Heart right ventricle (tissue), 16 donors: Measurements from ENCODE around the gene OXTR. TPM values are rescaled to one million over a fixed set of nuclear protein-coding genes. Genes with fewer than 3 reads are reported as not detected.

Experiments
- ATAC-seq, 8 donors: fragments of 200-7000 bp; cut with Tn5 transposase; one replicate each; pipeline ENCODE4 v1.9.1; 2020; ENCODE audit warnings: mild to moderate bottlenecking in 8 of 8, moderate library complexity in 8 of 8, moderate number of reproducible peaks in 1 of 8
- DNase-seq, 2 donors: peaks; one replicate each; pipeline ENCODE4 v3.0.0-alpha.2; 2020
- H3K27ac ChIP-seq, 10 donors: fragments of 200-600 bp; sonication (generic) in 2 of 10; one replicate each; pipeline versions ENCODE4 v1.5.0 to v1.8.0; 2020 to 2022; ENCODE audit warnings: mild to moderate bottlenecking in 3 of 10
- H3K27me3 ChIP-seq, 7 donors: fragments of 200-600 bp; one replicate each; pipeline ENCODE4 v1.8.0; 2021 to 2022; ENCODE audit warnings: mild to moderate bottlenecking in 2 of 7
- H3K36me3 ChIP-seq, 9 donors: fragments of 200-600 bp; sonication (generic) in 1 of 9; one replicate each; pipeline versions ENCODE4 v1.5.0 to v1.8.0; 2020 to 2022; ENCODE audit warnings: mild to moderate bottlenecking in 2 of 9
- H3K4me1 ChIP-seq, 9 donors: fragments of 200-600 bp; sonication (generic) in 1 of 9; one replicate each; pipeline versions ENCODE4 v1.5.0 to v1.8.0; 2020 to 2022; ENCODE audit warnings: mild to moderate bottlenecking in 4 of 9
- H3K4me3 ChIP-seq, 10 donors: fragments of 200-600 bp; sonication (generic) in 2 of 10; one replicate each; pipeline versions ENCODE4 v1.5.0 to v1.8.0; 2020 to 2022; ENCODE audit warnings: mild to moderate bottlenecking in 7 of 10, moderate library complexity in 2 of 10
- H3K9me3 ChIP-seq, 11 donors: fragments of 200-600 bp in 10 of 11; sonication (generic) in 2 of 11; one replicate each; pipeline versions ENCODE4 v1.5.0 to v1.8.0; 2013 to 2022; ENCODE audit warnings: mild to moderate bottlenecking in 2 of 11, control low read depth in 1 of 11, moderate library complexity in 1 of 11
- CTCF ChIP-seq, 9 donors: fragments of 200-600 bp; sonication (generic) in 2 of 9; IDR thresholded peaks; one replicate each; pipeline versions ENCODE4 v1.5.0 to v1.8.0; 2021 to 2022; ENCODE audit warnings: antibody characterized with exemption in 9 of 9, mild to moderate bottlenecking in 5 of 9, moderate library complexity in 1 of 9
- WGBS, 2 donors: extraction: QIAGEN DNeasy Blood & Tissue Kit; methylation state at CpG; one replicate each; pipeline ENCODE4 v1.1.7; 2013; ENCODE audit warnings: inconsistent platforms in 1 of 2; 5-methylcytosine and 5-hydroxymethylcytosine counted together
- intact Hi-C, 10 donors: fragments of 100-400 bp; cut with DNase I; formaldehyde crosslinking; loops; one replicate each; pipeline versions ENCODE4 v1.11.1 to v1.14.2; 2022
- polyA plus RNA-seq, 2 donors: library from polyadenylated mRNA; stranded (reverse); fragments of 200-250 nt; gene quantifications; one replicate each; pipeline ENCODE4 v1.2.3, GENCODE V29; 2013
- total RNA-seq, 10 donors: library from RNA; stranded (reverse); fragmentation: NEBNext Ultra II Directional in 3 of 10; extraction: Animal tissue kit (Norgen Biotek cat#: 25700) in 3 of 10; gene quantifications; one replicate each; pipeline versions ENCODE4 v1.2.1 to v1.2.4, GENCODE V29; 2021 to 2023
- donor health status: Arrhythmogenic right ventricular cardiomyopathy.
- donor health status: ischemic (EF 13 %, LVEDD 7.1; RV severe dilation, severe dysfunction).
- donor health status: healthy with polysubstance abuse.
- donor health status: DM: no; HTN: yes; CAD: no.
- donor health status: DM: no; HTN: no; CAD: no.
- donor health status: ischemic (EF 25% LVEDD 6.9; RV normal size, moderate dysfunction).
- donor health status: ischemic (EF 25% LVEDD 5.7; RV mildly dilated, moderate dysfunction).
- donor health status: healthy.
- donor health status: DM: yes; HTN: yes; CAD: no.
- donor health status: Ischemic cardiomyopathy.
- donor health status: ischemic (EF 35%, LVEDD 5.7; RV mildly dilated, moderate dysfunction).
- donor health status: nonischemic (EF 11% LVEDD 7.7; RV severe dilation, severe dysfunction).
- donor health status: DM: yes; HTN: yes; CAD: no.
- donor health status: PGD.
- donor health status: ischemic (EF 29% LVEDD 5.4; RV normal size, mild dysfunction).
- donor health status: nonischemic (EF 23%, LVEDD 6.1; RV moderate dilation, normal function).

Gene OXTR
- total and polyA plus RNA-seq, 12 donors: 0.12 to 0.49 (median 0.21) TPM; not detected in 2

- WGBS, 2 donors: 83% methylated on average over 5 of the region's 5 CpGs
- no peak for DNase-seq
- H3K36me3 ChIP-seq: no peaks in the 10 kb centered on the region
- H3K27ac ChIP-seq: no peak overlapping the region
- intact Hi-C loops: loop anchor here in 2 of 10 donors (10.0 kb wide), 1 partner anchor 96 kb away; no protein-coding TSS in a partner anchor
- H3K4me1 ChIP-seq: peaks cover 0 to 5% (median 0%) of the 10 kb centered on the region in 9 donors
- no peak for TF ChIP-seq CTCF (IDR thresholded peaks at IDR 0.05)
- no peaks in the 10 kb centered on the region for H3K27me3 ChIP-seq
- no peak for ATAC-seq
- no peak overlapping the region for H3K4me3 ChIP-seq
- H3K9me3 ChIP-seq: no peaks in the 10 kb centered on the region
Observed at GRCh38 chr3:8760506-8760905, 8.9 kb downstream of the OXTR start.

GRCh38 chr3:8760091-8760490 is 9.3 kb downstream of the OXTR start:
- Histone ChIP-seq H3K27ac (no peak overlapping the region), H3K36me3 (no peaks in the 10 kb centered on the region), H3K4me3 (no peak overlapping the region), H3K9me3 (no peaks in the 10 kb centered on the region), H3K27me3 (no peaks in the 10 kb centered on the region), H3K4me1 (peaks cover 0 to 5% (median 0%) of the 10 kb centered on the region in 9 donors)
- ATAC-seq: no peak
- 80 to 82% methylated on average over 5 of the region's 5 CpGs for WGBS, 2 donors
- no peak for DNase-seq
- TF ChIP-seq CTCF (IDR thresholded peaks at IDR 0.05): no peak
- intact Hi-C loops: loop anchor here in 2 of 10 donors (10.0 kb wide), 1 partner anchor 95 kb away; no protein-coding TSS in a partner anchor

- no peaks in the 10 kb centered on the region for H3K27me3 ChIP-seq
- no peak for TF ChIP-seq CTCF (IDR thresholded peaks at IDR 0.05)
- no peak overlapping the region for H3K4me3 ChIP-seq
- intact Hi-C loops: no loop called here
- H3K4me1 ChIP-seq: peaks cover 0 to 5% (median 0%) of the 10 kb centered on the region in 9 donors
- ATAC-seq (no peak), DNase-seq (no peak)
- H3K27ac ChIP-seq: no peak overlapping the region
- H3K9me3 ChIP-seq: no peaks in the 10 kb centered on the region
- H3K36me3 ChIP-seq: no peaks in the 10 kb centered on the region
- 86 to 92% methylated on average over 7 of the region's 7 CpGs for WGBS, 2 donors
Observed at GRCh38 chr3:8759038-8759707, 10.2 kb downstream of the OXTR start.

GRCh38 chr3:8757551-8758518 is 11.6 kb downstream of the OXTR start:
- 77 to 79% methylated on average over 24 of the region's 24 CpGs for WGBS, 2 donors
- H3K27me3 ChIP-seq: no peaks in the 10 kb centered on the region
- no peak for TF ChIP-seq CTCF (IDR thresholded peaks at IDR 0.05)
- peaks cover 0 to 5% (median 0%) of the 10 kb centered on the region in 9 donors for H3K4me1 ChIP-seq
- DNase-seq (no peak), ATAC-seq (peak in 5 of 8 donors; percentile 56 to 68 (median 64))
- H3K27ac ChIP-seq: no peak overlapping the region
- H3K36me3 ChIP-seq: no peaks in the 10 kb centered on the region
- intact Hi-C loops: no loop called here
- H3K4me3 ChIP-seq: no peak overlapping the region
- no peaks in the 10 kb centered on the region for H3K9me3 ChIP-seq
